Osteoblast (primary cell): ENCODE results near the gene DUSP12. TPM values are rescaled to one million over a fixed set of nuclear protein-coding genes. Genes with fewer than 3 reads are reported as not detected.
A peak's percentile ranks its signal among the peaks of the same experiment; 100 is the strongest.

Source experiments
- DNase-seq: peaks from one replicate; pipeline ENCODE4 v3.0.0; 2011; ENCODE audit warnings: low spot score, mixed read lengths; ENCODE audit not compliant: insufficient read length; ENCODE audit errors: missing footprints
- H2AFZ ChIP-seq: 2 replicates; pipeline ENCODE4 v1.6.0; 2011; ENCODE audit warnings: mild to moderate bottlenecking, low read length
- H3K27ac ChIP-seq: 2 replicates; pipeline ENCODE4 v1.5.1; 2011; ENCODE audit warnings: mild to moderate bottlenecking, low read depth, low read length, moderate library complexity
- H3K27me3 ChIP-seq: 2 replicates; pipeline ENCODE4 v1.6.0; 2012; ENCODE audit warnings: mild to moderate bottlenecking, control low read depth, inconsistent platforms, low read length, moderate library complexity; ENCODE audit not compliant: insufficient read depth
- H3K36me3 ChIP-seq: 2 replicates; pipeline ENCODE4 v1.5.1; 2011; ENCODE audit warnings: mild to moderate bottlenecking, low read length, control low read depth, moderate library complexity; ENCODE audit not compliant: insufficient read depth
- H3K4me1 ChIP-seq: 2 replicates; pipeline ENCODE4 v1.5.1; 2011; ENCODE audit warnings: mild to moderate bottlenecking, low read length, control low read depth, moderate library complexity; ENCODE audit not compliant: insufficient read depth
- H3K4me2 ChIP-seq: 2 replicates; pipeline ENCODE4 v1.6.0; 2011; ENCODE audit warnings: mild to moderate bottlenecking, low read length; ENCODE audit not compliant: insufficient read depth
- H3K4me3 ChIP-seq: fragments of 200-600 bp; sonication (generic); 3 replicates; pipeline ENCODE4 v1.5.1; 2012; ENCODE audit warnings: mild to moderate bottlenecking, low read length, inconsistent platforms; ENCODE audit not compliant: insufficient read depth
- H3K79me2 ChIP-seq: 2 replicates; pipeline ENCODE4 v1.6.0; 2012; ENCODE audit warnings: mild to moderate bottlenecking, low read length, control low read depth, inconsistent platforms; ENCODE audit not compliant: insufficient read depth
- H3K9me3 ChIP-seq: 2 replicates; pipeline ENCODE4 v1.5.1; 2011; ENCODE audit warnings: low read depth, low read length, control low read depth
- H4K20me1 ChIP-seq: 2 replicates; pipeline ENCODE4 v1.6.0; 2012; ENCODE audit warnings: mild to moderate bottlenecking, low read length, control low read depth; ENCODE audit not compliant: insufficient read depth
- total RNA-seq: library from RNA; depleted of rRNA; stranded (reverse); fragments of >200 nt; gene quantifications from 2 replicates; pipeline ENCODE4 v1.2.3, GENCODE V29; 2012
- TF ChIP-seq, protein P1 (sequence below): IDR thresholded peaks from 2 replicates; pipeline ENCODE4 v1.5.1; 2011; ENCODE audit warnings: mild to moderate bottlenecking, low read depth, low read length, moderate library complexity; ENCODE audit errors: extremely low read depth

Gene DUSP12
- total RNA-seq, 1 donor: 20.6 TPM

DNA sequence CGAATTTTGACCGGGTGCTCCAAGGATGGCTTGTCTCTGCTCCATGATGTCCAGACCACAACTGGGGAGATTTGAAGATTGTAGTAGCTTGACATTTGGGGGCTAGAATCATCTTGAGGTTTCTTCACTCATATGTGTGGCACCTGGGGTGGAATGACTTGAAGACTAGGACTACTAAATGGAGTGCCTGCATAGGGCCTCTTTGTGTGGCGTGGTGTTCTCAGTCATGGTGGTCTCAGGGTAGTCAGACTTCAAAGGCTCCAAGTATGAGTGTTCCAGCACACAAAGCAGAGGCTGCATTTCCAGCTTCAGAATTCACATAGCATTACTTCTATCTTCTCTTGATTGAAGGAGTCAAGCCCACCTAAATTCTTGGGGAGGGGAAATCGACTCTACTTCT lies 33.3 kb downstream of the DUSP12 start:
- Histone ChIP-seq H2AFZ (no peak overlapping the region), H3K27ac (no peak overlapping the region), H4K20me1 (no peaks in the 10 kb centered on the region), H3K4me3 (no peak overlapping the region), H3K27me3 (no peaks in the 10 kb centered on the region), H3K79me2 (peaks cover 9% of the 10 kb centered on the region), H3K4me2 (no peak overlapping the region), H3K36me3 (peaks cover 12% of the 10 kb centered on the region), H3K9me3 (no peaks in the 10 kb centered on the region), H3K4me1 (peaks cover 4% of the 10 kb centered on the region)
- DNase-seq: no peak
- TF ChIP-seq, protein P1, sequence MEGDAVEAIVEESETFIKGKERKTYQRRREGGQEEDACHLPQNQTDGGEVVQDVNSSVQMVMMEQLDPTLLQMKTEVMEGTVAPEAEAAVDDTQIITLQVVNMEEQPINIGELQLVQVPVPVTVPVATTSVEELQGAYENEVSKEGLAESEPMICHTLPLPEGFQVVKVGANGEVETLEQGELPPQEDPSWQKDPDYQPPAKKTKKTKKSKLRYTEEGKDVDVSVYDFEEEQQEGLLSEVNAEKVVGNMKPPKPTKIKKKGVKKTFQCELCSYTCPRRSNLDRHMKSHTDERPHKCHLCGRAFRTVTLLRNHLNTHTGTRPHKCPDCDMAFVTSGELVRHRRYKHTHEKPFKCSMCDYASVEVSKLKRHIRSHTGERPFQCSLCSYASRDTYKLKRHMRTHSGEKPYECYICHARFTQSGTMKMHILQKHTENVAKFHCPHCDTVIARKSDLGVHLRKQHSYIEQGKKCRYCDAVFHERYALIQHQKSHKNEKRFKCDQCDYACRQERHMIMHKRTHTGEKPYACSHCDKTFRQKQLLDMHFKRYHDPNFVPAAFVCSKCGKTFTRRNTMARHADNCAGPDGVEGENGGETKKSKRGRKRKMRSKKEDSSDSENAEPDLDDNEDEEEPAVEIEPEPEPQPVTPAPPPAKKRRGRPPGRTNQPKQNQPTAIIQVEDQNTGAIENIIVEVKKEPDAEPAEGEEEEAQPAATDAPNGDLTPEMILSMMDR: no peak

DNA sequence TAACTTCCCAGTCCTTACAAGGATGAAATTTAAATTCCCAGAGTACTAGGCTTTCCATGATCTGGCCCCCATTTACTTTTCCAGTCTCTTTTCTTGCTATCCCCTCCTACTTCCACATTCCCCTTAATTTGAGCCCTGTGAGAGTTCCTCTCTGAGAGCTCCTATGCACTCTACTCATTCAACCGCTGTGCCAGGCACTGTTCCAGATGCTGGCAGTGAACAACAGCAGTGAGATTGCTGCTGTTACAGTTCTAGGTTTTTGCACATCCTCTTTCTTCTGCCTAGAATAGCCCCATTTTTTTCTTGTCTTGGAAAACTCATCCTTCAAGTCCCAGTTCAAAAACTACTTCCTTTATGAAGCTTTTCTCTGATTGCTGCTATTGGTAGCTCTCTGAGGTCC lies 35.4 kb downstream of the DUSP12 start:
- no peak overlapping the region for H3K27ac ChIP-seq
- no peaks in the 10 kb centered on the region for H3K9me3 ChIP-seq
- peaks cover 12% of the 10 kb centered on the region for H3K36me3 ChIP-seq
- H3K4me3 ChIP-seq: no peak overlapping the region
- H4K20me1 ChIP-seq: no peaks in the 10 kb centered on the region
- no peaks in the 10 kb centered on the region for H3K27me3 ChIP-seq
- TF ChIP-seq, protein P1: no peak
- H2AFZ ChIP-seq: no peak overlapping the region
- peaks cover 3% of the 10 kb centered on the region for H3K79me2 ChIP-seq
- DNase-seq: no peak
- peaks cover 4% of the 10 kb centered on the region for H3K4me1 ChIP-seq
- no peak overlapping the region for H3K4me2 ChIP-seq

DNA sequence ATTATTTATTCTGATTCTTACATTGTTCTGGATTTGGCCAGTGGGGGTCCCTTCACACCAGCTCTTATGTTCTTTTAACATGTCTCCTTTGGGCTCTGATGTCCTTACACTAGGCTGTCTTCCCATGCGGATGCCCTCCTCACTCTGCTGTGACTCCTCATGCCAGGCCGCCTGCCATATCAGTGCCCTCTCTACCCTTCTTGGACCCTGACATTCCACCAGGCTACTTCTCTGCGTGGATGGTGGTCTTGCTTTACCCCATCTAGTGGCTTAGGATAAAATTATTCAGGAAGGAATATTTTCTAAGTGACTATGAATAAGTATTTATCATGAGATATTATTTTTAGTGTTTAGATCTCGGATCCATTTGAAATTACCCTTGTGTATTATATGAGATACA lies 37.8 kb downstream of the DUSP12 start:
- H3K36me3 ChIP-seq: peaks cover 12% of the 10 kb centered on the region
- no peak for DNase-seq
- no peaks in the 10 kb centered on the region for H3K27me3 ChIP-seq
- no peak overlapping the region for H3K27ac ChIP-seq
- H2AFZ ChIP-seq: no peak overlapping the region
- H3K4me2 ChIP-seq: no peak overlapping the region
- H3K4me1 ChIP-seq: peaks cover 4% of the 10 kb centered on the region
- H3K4me3 ChIP-seq: no peak overlapping the region
- H3K9me3 ChIP-seq: no peaks in the 10 kb centered on the region
- peaks cover 3% of the 10 kb centered on the region for H3K79me2 ChIP-seq
- H4K20me1 ChIP-seq: no peaks in the 10 kb centered on the region
- TF ChIP-seq, protein P1: peak; percentile 29

GRCh38 chr1:161790587-161791317 lies 41.2 kb downstream of the DUSP12 start:
- Histone ChIP-seq H4K20me1 (no peaks in the 10 kb centered on the region), H3K9me3 (no peaks in the 10 kb centered on the region), H3K27me3 (no peaks in the 10 kb centered on the region), H3K79me2 (no peaks in the 10 kb centered on the region), H2AFZ (no peak overlapping the region), H3K4me1 (peaks cover 9% of the 10 kb centered on the region), H3K4me2 (no peak overlapping the region), H3K4me3 (no peak overlapping the region), H3K36me3 (peaks cover 10% of the 10 kb centered on the region), H3K27ac (no peak overlapping the region)
- TF ChIP-seq, protein P1: no peak
- DNase-seq: no peak
